Testis (tissue), 2 donors: ENCODE data around the gene DRC1.

Source experiments
- CTCF ChIP-seq, 3 experiments: fragments of 450-650 bp in 2 of 3; fragments of 200-600 bp in 1 of 3; sonication (generic) in 1 of 3; IDR thresholded peaks; one replicate each; pipeline ENCODE4 v1.5.1; 2016 to 2019; ENCODE audit warnings: antibody characterized with exemption in 3 of 3, mild to moderate bottlenecking in 2 of 3, moderate library complexity in 1 of 3
- POLR2A ChIP-seq: fragments of 450-650 bp; IDR thresholded peaks from one replicate; pipeline ENCODE4 v1.6.1; 2017; ENCODE audit warnings: antibody characterized with exemption, mild to moderate bottlenecking, moderate library complexity

GRCh38 chr2:26380281-26380680, 21.4 kb upstream of the DRC1 start:
- TF ChIP-seq CTCF (IDR thresholded peaks at IDR 0.05), result no peak
- TF ChIP-seq POLR2A, result no peak
